ENCODE data around the gene SLC6A9.

The SLC6A9 gene

DNA sequence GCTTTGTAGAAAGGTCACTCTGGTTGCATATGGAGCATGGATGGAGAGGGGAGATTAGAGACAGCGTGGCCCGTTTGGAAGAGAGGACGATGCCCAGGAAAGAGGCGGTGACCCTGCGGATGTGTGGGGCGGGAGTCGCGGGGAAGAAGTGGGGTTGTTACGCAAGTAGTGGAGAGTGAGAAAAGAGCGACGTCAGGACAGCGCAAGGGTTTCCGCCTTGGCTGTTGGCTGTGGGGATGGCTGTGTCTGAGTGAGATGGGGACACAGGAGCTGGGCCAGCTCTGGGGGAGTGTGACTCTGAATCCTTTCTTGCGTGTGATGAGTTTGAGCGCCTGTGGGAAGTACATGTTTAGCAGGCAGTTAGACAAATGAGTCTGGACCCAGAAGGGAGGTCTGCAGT is 48.5 kb downstream of the SLC6A9 start:
- no peak overlapping the region for H2BK5ac ChIP-seq (ENCODE audit: low read length)
- H3K27me3 ChIP-seq (ENCODE audit: insufficient read depth, low read length, poor library complexity) = no peaks in the 10 kb centered on the region
- no CpG with 5 or more reads among the region's 15 CpGs for WGBS (ENCODE audit: extremely low coverage, insufficient coverage, low lambda C conversion rate)
- no peak overlapping the region for H2BK15ac ChIP-seq (replicated peaks; ENCODE audit: low read depth)
- no peak overlapping the region for H4K5ac ChIP-seq (ENCODE audit: low read length)
- H3K23ac ChIP-seq (ENCODE audit: low read length) = no peak overlapping the region
- no peak overlapping the region for H3K4ac ChIP-seq (ENCODE audit: low read depth, low read length)
- no peak for DNase-seq
- no peaks in the 10 kb centered on the region for H3K4me1 ChIP-seq (ENCODE audit: control insufficient read depth, low read depth, low read length)
- no peak overlapping the region for H2AK5ac ChIP-seq (ENCODE audit: low read length)
- H3K4me2 ChIP-seq (ENCODE audit: low read length) = no peak overlapping the region
- peaks cover 19% of the 10 kb centered on the region for H3K79me1 ChIP-seq (ENCODE audit: low read length)
- H3K18ac ChIP-seq (ENCODE audit: low read length) = no peak overlapping the region
- H2BK120ac ChIP-seq (ENCODE audit: low read depth, low read length) = no peak overlapping the region
- H3K4me3 ChIP-seq (ENCODE audit: low read length) = no peak overlapping the region
- peaks cover 5% of the 10 kb centered on the region for H3K36me3 ChIP-seq (ENCODE audit: control insufficient read depth, insufficient read depth, low read length)
- H3K27ac ChIP-seq (ENCODE audit: low read depth, low read length) = no peak overlapping the region
- H3K79me2 ChIP-seq (ENCODE audit: control insufficient read depth, insufficient read depth, low read length) = peaks cover 6% of the 10 kb centered on the region
- H3K56ac ChIP-seq (ENCODE audit: low read length) = peak overlapping the region; percentile 15
- H4K8ac ChIP-seq (ENCODE audit: low read depth, low read length) = no peak overlapping the region
- H3K9ac ChIP-seq (ENCODE audit: low read length) = no peak overlapping the region

DNA sequence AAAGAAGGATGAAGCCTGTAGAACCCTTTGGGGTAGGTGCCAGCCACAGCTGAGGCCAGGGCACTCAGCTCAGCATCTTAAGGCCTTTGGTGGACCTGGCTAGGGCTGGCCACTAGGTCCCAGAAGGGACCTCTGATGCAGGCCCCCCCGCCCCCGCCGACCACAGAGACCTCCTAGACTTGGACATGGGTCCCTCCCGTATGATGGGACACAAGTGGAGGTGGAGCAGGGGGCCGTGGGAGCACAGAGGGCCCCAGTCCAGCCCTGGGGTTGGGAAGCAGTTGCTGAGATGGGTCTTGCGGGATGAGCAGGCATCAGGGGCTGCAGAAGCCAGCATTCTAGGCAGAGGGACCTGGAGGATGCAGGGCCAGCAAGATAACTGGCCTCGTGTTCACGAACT is 49.0 kb downstream of the SLC6A9 start:
- Histone ChIP-seq H3K4ac (ENCODE audit: low read depth, low read length) (no peak overlapping the region), H3K56ac (ENCODE audit: low read length) (no peak overlapping the region)
- no peak for DNase-seq

DNA sequence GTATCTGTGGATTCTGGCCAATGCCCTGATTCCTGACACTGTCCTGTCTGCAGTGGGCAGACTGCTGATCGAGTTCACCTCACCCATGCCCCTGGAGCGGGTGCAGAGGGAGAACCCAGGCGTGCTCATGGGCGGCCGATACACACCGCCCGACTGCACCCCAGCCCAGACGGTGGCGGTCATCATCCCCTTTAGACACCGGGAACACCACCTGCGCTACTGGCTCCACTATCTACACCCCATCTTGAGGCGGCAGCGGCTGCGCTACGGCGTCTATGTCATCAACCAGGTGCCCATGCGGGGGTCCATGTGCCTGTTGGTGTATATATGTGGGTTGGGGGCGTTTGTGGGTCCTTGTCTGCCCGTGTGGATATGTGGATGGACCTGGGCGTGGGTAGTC is 49.6 kb downstream of the SLC6A9 start:
- no peak overlapping the region for H4K5ac ChIP-seq (ENCODE audit: low read length)
- H3K9ac ChIP-seq (ENCODE audit: low read length) = no peak overlapping the region
- no peak overlapping the region for H2AK5ac ChIP-seq (ENCODE audit: low read length)
- no peak overlapping the region for H2BK5ac ChIP-seq (ENCODE audit: low read length)
- H3K4me3 ChIP-seq (ENCODE audit: low read length) = no peak overlapping the region
- H3K18ac ChIP-seq (ENCODE audit: low read length) = no peak overlapping the region
- peaks cover 27% of the 10 kb centered on the region for H3K79me1 ChIP-seq (ENCODE audit: low read length)
- H2BK15ac ChIP-seq (replicated peaks; ENCODE audit: low read depth) = no peak overlapping the region
- WGBS (ENCODE audit: extremely low coverage, insufficient coverage, low lambda C conversion rate) = no CpG with 5 or more reads among the region's 20 CpGs
- H3K27me3 ChIP-seq (ENCODE audit: insufficient read depth, low read length, poor library complexity) = no peaks in the 10 kb centered on the region
- H3K23ac ChIP-seq (ENCODE audit: low read length) = no peak overlapping the region
- H3K36me3 ChIP-seq (ENCODE audit: control insufficient read depth, insufficient read depth, low read length) = peaks cover 8% of the 10 kb centered on the region
- no peak for DNase-seq
- H2BK120ac ChIP-seq (ENCODE audit: low read depth, low read length) = no peak overlapping the region
- no peaks in the 10 kb centered on the region for H3K4me1 ChIP-seq (ENCODE audit: control insufficient read depth, low read depth, low read length)
- H3K4ac ChIP-seq (ENCODE audit: low read depth, low read length) = no peak overlapping the region
- H3K79me2 ChIP-seq (ENCODE audit: control insufficient read depth, insufficient read depth, low read length) = peaks cover 6% of the 10 kb centered on the region
- H3K4me2 ChIP-seq (ENCODE audit: low read length) = no peak overlapping the region
- no peak overlapping the region for H3K56ac ChIP-seq (ENCODE audit: low read length)
- H4K8ac ChIP-seq (ENCODE audit: low read depth, low read length) = no peak overlapping the region
- no peak overlapping the region for H3K27ac ChIP-seq (ENCODE audit: low read depth, low read length)

More for the DNA sequence above, 49.0 kb downstream of the SLC6A9 start:
- H3K4me3 ChIP-seq (ENCODE audit: low read length) = no peak overlapping the region
- no peak overlapping the region for H3K4me2 ChIP-seq (ENCODE audit: low read length)
- no peak overlapping the region for H2BK120ac ChIP-seq (ENCODE audit: low read depth, low read length)
- peaks cover 6% of the 10 kb centered on the region for H3K79me2 ChIP-seq (ENCODE audit: control insufficient read depth, insufficient read depth, low read length)
- no peak overlapping the region for H4K5ac ChIP-seq (ENCODE audit: low read length)
- no peak overlapping the region for H2AK5ac ChIP-seq (ENCODE audit: low read length)
- H3K9ac ChIP-seq (ENCODE audit: low read length) = no peak overlapping the region
- no peak overlapping the region for H4K8ac ChIP-seq (ENCODE audit: low read depth, low read length)
- no peak overlapping the region for H3K18ac ChIP-seq (ENCODE audit: low read length)
- peaks cover 5% of the 10 kb centered on the region for H3K36me3 ChIP-seq (ENCODE audit: control insufficient read depth, insufficient read depth, low read length)
- H3K23ac ChIP-seq (ENCODE audit: low read length) = no peak overlapping the region
- H3K27ac ChIP-seq (ENCODE audit: low read depth, low read length) = no peak overlapping the region
- H3K79me1 ChIP-seq (ENCODE audit: low read length) = peaks cover 24% of the 10 kb centered on the region
- no peaks in the 10 kb centered on the region for H3K4me1 ChIP-seq (ENCODE audit: control insufficient read depth, low read depth, low read length)
- no peak overlapping the region for H2BK15ac ChIP-seq (replicated peaks; ENCODE audit: low read depth)
- no CpG with 5 or more reads among the region's 8 CpGs for WGBS (ENCODE audit: extremely low coverage, insufficient coverage, low lambda C conversion rate)
- H3K27me3 ChIP-seq (ENCODE audit: insufficient read depth, low read length, poor library complexity) = no peaks in the 10 kb centered on the region
- H2BK5ac ChIP-seq (ENCODE audit: low read length) = no peak overlapping the region

DNA sequence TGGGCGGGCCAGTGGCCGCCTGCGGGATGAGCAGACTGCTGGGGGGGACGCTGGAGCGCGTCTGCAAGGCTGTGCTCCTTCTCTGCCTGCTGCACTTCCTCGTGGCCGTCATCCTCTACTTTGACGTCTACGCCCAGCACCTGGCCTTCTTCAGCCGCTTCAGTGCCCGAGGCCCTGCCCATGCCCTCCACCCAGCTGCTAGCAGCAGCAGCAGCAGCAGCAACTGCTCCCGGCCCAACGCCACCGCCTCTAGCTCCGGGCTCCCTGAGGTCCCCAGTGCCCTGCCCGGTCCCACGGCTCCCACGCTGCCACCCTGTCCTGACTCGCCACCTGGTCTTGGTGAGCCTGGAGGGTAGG is 50.1 kb downstream of the SLC6A9 start:
- Histone ChIP-seq H3K4ac (ENCODE audit: low read depth, low read length) (no peak overlapping the region), H3K4me2 (ENCODE audit: low read length) (no peak overlapping the region), H3K4me1 (ENCODE audit: control insufficient read depth, low read depth, low read length) (no peaks in the 10 kb centered on the region), H3K56ac (ENCODE audit: low read length) (peak overlapping the region; percentile 40), H3K9ac (ENCODE audit: low read length) (no peak overlapping the region), H2BK5ac (ENCODE audit: low read length) (no peak overlapping the region), H2BK15ac (replicated peaks; ENCODE audit: low read depth) (no peak overlapping the region), H2BK120ac (ENCODE audit: low read depth, low read length) (no peak overlapping the region), H3K36me3 (ENCODE audit: control insufficient read depth, insufficient read depth, low read length) (peaks cover 10% of the 10 kb centered on the region), H3K79me2 (ENCODE audit: control insufficient read depth, insufficient read depth, low read length) (peaks cover 9% of the 10 kb centered on the region), H3K18ac (ENCODE audit: low read length) (no peak overlapping the region), H4K8ac (ENCODE audit: low read depth, low read length) (no peak overlapping the region), H3K79me1 (ENCODE audit: low read length) (peaks cover 32% of the 10 kb centered on the region), H4K5ac (ENCODE audit: low read length) (no peak overlapping the region), H2AK5ac (ENCODE audit: low read length) (no peak overlapping the region), H3K23ac (ENCODE audit: low read length) (no peak overlapping the region), H3K27ac (ENCODE audit: low read depth, low read length) (no peak overlapping the region), H3K27me3 (ENCODE audit: insufficient read depth, low read length, poor library complexity) (no peaks in the 10 kb centered on the region), H3K4me3 (ENCODE audit: low read length) (no peak overlapping the region)
- no peak for DNase-seq
- no CpG with 5 or more reads among the region's 20 CpGs for whole genome bisulfite sequencing (ENCODE audit: extremely low coverage, insufficient coverage, low lambda C conversion rate)

DNA sequence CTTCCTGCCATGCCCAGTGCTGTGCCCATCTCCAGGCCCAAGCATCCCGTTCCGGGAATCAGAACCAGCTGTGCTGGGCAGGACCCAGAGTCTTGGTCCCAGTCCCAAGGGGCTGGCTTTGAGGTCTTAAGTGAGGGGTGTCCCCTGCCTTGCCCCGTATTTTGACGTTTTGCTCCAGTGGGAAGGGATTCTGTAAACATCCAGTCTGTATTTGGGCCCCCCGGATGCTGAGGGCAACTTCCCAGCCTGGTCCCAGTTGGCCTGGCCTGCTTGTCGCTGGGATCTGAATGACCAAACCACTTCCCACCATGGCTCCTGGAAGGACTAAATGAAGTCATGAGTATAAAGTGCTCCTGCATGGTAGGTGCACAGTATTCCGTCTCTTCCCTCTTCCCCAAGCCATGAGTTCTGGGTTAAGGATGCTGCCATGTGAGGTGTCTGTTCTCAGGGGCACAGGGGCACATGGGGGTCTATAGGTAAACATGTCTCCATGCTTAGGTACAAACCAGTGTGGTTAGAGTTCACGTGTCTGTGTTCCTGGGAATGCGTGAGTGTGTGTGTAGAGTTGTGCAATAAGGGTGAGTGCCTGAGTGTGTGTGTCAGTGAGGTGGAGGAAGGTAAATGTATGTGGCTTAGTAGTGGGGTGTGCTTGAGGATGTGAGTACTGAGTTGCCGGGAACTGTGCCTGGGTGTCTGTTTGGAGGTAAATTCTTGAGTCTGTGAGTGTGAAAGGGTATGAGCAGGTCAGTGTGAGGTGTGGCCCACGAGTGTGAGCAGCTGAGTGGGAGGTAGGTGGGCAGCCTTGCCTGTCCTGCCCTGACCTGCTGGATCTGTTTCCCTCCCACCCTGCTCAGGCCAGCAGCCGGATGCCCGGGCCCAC is 50.8 kb downstream of the SLC6A9 start:
- H3K27ac ChIP-seq (ENCODE audit: low read depth, low read length) = no peak overlapping the region
- no peaks in the 10 kb centered on the region for H3K27me3 ChIP-seq (ENCODE audit: insufficient read depth, low read length, poor library complexity)
- no peak overlapping the region for H3K18ac ChIP-seq (ENCODE audit: low read length)
- peaks cover 7% of the 10 kb centered on the region for H3K36me3 ChIP-seq (ENCODE audit: control insufficient read depth, insufficient read depth, low read length)
- H3K56ac ChIP-seq (ENCODE audit: low read length) = peak overlapping the region; percentile 92
- H2AK5ac ChIP-seq (ENCODE audit: low read length) = peak overlapping the region; percentile 35
- H3K4me3 ChIP-seq (ENCODE audit: low read length) = peak overlapping the region; percentile 21
- H3K79me1 ChIP-seq (ENCODE audit: low read length) = peaks cover 37% of the 10 kb centered on the region
- no peak overlapping the region for H3K4ac ChIP-seq (ENCODE audit: low read depth, low read length)
- H4K5ac ChIP-seq (ENCODE audit: low read length) = no peak overlapping the region
- peaks cover 2% of the 10 kb centered on the region for H3K4me1 ChIP-seq (ENCODE audit: control insufficient read depth, low read depth, low read length)
- H2BK120ac ChIP-seq (ENCODE audit: low read depth, low read length) = no peak overlapping the region
- H2BK15ac ChIP-seq (replicated peaks; ENCODE audit: low read depth) = no peak overlapping the region
- no peak overlapping the region for H3K23ac ChIP-seq (ENCODE audit: low read length)
- peaks cover 13% of the 10 kb centered on the region for H3K79me2 ChIP-seq (ENCODE audit: control insufficient read depth, insufficient read depth, low read length)
- no peak for DNase-seq
- WGBS (ENCODE audit: extremely low coverage, insufficient coverage, low lambda C conversion rate) = no CpG with 5 or more reads among the region's 13 CpGs
- no peak overlapping the region for H4K8ac ChIP-seq (ENCODE audit: low read depth, low read length)
- H3K9ac ChIP-seq (ENCODE audit: low read length) = peak overlapping the region; percentile 74
- H2BK5ac ChIP-seq (ENCODE audit: low read length) = no peak overlapping the region
- peak overlapping the region; percentile 37 for H3K4me2 ChIP-seq (ENCODE audit: low read length)
